ENCODE results near the gene SIM2. TPM values are rescaled to one million over a fixed set of nuclear protein-coding genes. Genes with fewer than 3 reads are reported as not detected.
"Not testable (repeated sequence)": the region's sequence is repeated elsewhere in the genome, so short reads cannot be mapped to it uniquely, and the experiment has no call there.

Gene SIM2
- total RNA-seq, 2 experiments from 2014 or later: not detected

- no peak overlapping the region for H2AFZ ChIP-seq (ENCODE audit: low read length)
- intact Hi-C loops (cut with micrococcal nuclease; ENCODE audit: unreplicated experiment): no loop called here
- H4K20me1 ChIP-seq (ENCODE audit: insufficient read depth, low read length): no peaks in the 10 kb centered on the region
- H3K4me2 ChIP-seq (ENCODE audit: low read length): no peak overlapping the region
- no TSS peak for BruUV-seq (replicated peaks)
- no peak overlapping the region for H3K27ac ChIP-seq (ENCODE audit: low read depth, low read length, poor library complexity, severe bottlenecking)
- no peaks in the 10 kb centered on the region for H3K9me3 ChIP-seq (ENCODE audit: low read length)
- H3K4me1 ChIP-seq (ENCODE audit: insufficient read depth, low read length, poor library complexity, severe bottlenecking): no peaks in the 10 kb centered on the region
- no peak for DNase-seq (ENCODE audit: low spot score)
- no peak overlapping the region for H3K4me3 ChIP-seq (ENCODE audit: low read depth, low read length, poor library complexity, severe bottlenecking)
- H3K36me3 ChIP-seq (ENCODE audit: insufficient read depth, low read length): no peaks in the 10 kb centered on the region
- H3K9me2 ChIP-seq (ENCODE audit: insufficient read depth, low read length): no peaks in the 10 kb centered on the region
- H3K79me2 ChIP-seq (ENCODE audit: insufficient read depth, low read depth, low read length): no peaks in the 10 kb centered on the region
- TF ChIP-seq CTCF (conservative IDR thresholded peaks at IDR 0.05; ENCODE audit: low read length): no peak
- TF ChIP-seq EZH2phosphoT487 (IDR thresholded peaks at IDR 0.05; ENCODE audit: borderline replicate concordance, low read depth, low read length): no peak
- ChIA-PET POLR2A (interaction anchor here (0.6 kb wide), 1 partner anchor 516 kb away, joined by 3 read pairs; no protein-coding TSS in a partner anchor), CTCF (ENCODE audit: unreplicated experiment) (no interaction called here)
These were observed 44.1 kb upstream of the SIM2 start for GRCh38 chr21:36654796-36655325.

- H3K4me1 ChIP-seq (ENCODE audit: insufficient read depth, low read length, poor library complexity, severe bottlenecking): no peaks in the 10 kb centered on the region
- H3K9me2 ChIP-seq (ENCODE audit: insufficient read depth, low read length): no peaks in the 10 kb centered on the region
- no TSS peak for BruUV-seq (replicated peaks)
- ChIA-PET CTCF (ENCODE audit: unreplicated experiment) (no interaction called here), POLR2A (no interaction called here)
- intact Hi-C loops (cut with micrococcal nuclease; ENCODE audit: unreplicated experiment): no loop called here
- H3K27ac ChIP-seq (ENCODE audit: low read depth, low read length, poor library complexity, severe bottlenecking): no peak overlapping the region
- no peak for DNase-seq (ENCODE audit: low spot score)
- H3K9me3 ChIP-seq (ENCODE audit: low read length): no peaks in the 10 kb centered on the region
- H3K79me2 ChIP-seq (ENCODE audit: insufficient read depth, low read depth, low read length): no peaks in the 10 kb centered on the region
- no peak overlapping the region for H3K4me2 ChIP-seq (ENCODE audit: low read length)
- H3K4me3 ChIP-seq (ENCODE audit: low read depth, low read length, poor library complexity, severe bottlenecking): no peak overlapping the region
- TF ChIP-seq CTCF (conservative IDR thresholded peaks at IDR 0.05; ENCODE audit: low read length) (no peak), EZH2phosphoT487 (IDR thresholded peaks at IDR 0.05; ENCODE audit: borderline replicate concordance, low read depth, low read length) (no peak)
- H2AFZ ChIP-seq (ENCODE audit: low read length): no peak overlapping the region
- no peaks in the 10 kb centered on the region for H4K20me1 ChIP-seq (ENCODE audit: insufficient read depth, low read length)
- no peaks in the 10 kb centered on the region for H3K36me3 ChIP-seq (ENCODE audit: insufficient read depth, low read length)
These were observed 42.8 kb upstream of the SIM2 start for GRCh38 chr21:36656138-36656537.

- H3K4me3 ChIP-seq (ENCODE audit: low read depth, low read length, poor library complexity, severe bottlenecking); H3K36me3 ChIP-seq (ENCODE audit: insufficient read depth, low read length); POLR2A ChIA-PET; H3K4me2 ChIP-seq (ENCODE audit: low read length); H3K79me2 ChIP-seq (ENCODE audit: insufficient read depth, low read depth, low read length); BruUV-seq (replicated peaks); H3K9me2 ChIP-seq (ENCODE audit: insufficient read depth, low read length); H4K20me1 ChIP-seq (ENCODE audit: insufficient read depth, low read length); H3K27ac ChIP-seq (ENCODE audit: low read depth, low read length, poor library complexity, severe bottlenecking); H3K9me3 ChIP-seq (ENCODE audit: low read length); H3K4me1 ChIP-seq (ENCODE audit: insufficient read depth, low read length, poor library complexity, severe bottlenecking); intact Hi-C loops (cut with micrococcal nuclease; ENCODE audit: unreplicated experiment); DNase-seq (ENCODE audit: low spot score); CTCF ChIA-PET (ENCODE audit: unreplicated experiment); H2AFZ ChIP-seq (ENCODE audit: low read length): not testable (repeated sequence)
These were observed 41.6 kb upstream of the SIM2 start for GRCh38 chr21:36657290-36657689.

Measured in OCI-LY7 (cell line).